Measurements from ENCODE around the gene MED12L. TPM values are rescaled to one million over a fixed set of nuclear protein-coding genes. Genes with fewer than 3 reads are reported as not detected.

The MED12L gene
- total and polyA plus RNA-seq, 10 of the 15 experiments (the other 5 are each of a cell fraction or from before 2014, with no cell fraction given), result 0.01 to 0.06 (median 0.03) TPM; not detected in 2

- no peak for DNase-seq (ENCODE audit: low read depth, low spot score)
- no peaks in the 10 kb centered on the region; a peak in 1 of 4 replicates for H3K27me3 ChIP-seq (replicated peaks in 1 of 2; ENCODE audit: control insufficient read depth in 2 of 2, insufficient read depth in 2 of 2, low read length in 1 of 2)
- no peak for ATAC-seq
- no peak overlapping the region for H3K9ac ChIP-seq (ENCODE audit: control insufficient read depth, insufficient read depth, low read length)
- no TSS peak for BruUV-seq (replicated peaks)
- in situ Hi-C loops (cut with MboI), result no loop called here
- TF ChIP-seq RAD51 (IDR thresholded peaks at IDR 0.05) (no peak), KDM1A (IDR thresholded peaks at IDR 0.05; ENCODE audit: borderline replicate concordance) (no peak), FOXK2 (IDR thresholded peaks at IDR 0.05) (no peak), SIX5 (IDR thresholded peaks at IDR 0.05; ENCODE audit: low read depth, low read length, severe bottlenecking) (no peak), ZNF622 (IDR thresholded peaks at IDR 0.05) (no peak), HDGF (IDR thresholded peaks at IDR 0.05) (no peak), POLR2AphosphoS2 (IDR thresholded peaks at IDR 0.05; ENCODE audit: low read depth, low read length) (no peak), SRF (IDR thresholded peaks at IDR 0.05; ENCODE audit: low read depth in 2 of 2, low read length in 2 of 2) (no peak), RAD21 (IDR thresholded peaks at IDR 0.05; ENCODE audit: insufficient read depth, low read depth, low read length) (no peak), MXI1 (IDR thresholded peaks at IDR 0.05; ENCODE audit: low read depth, low read length) (no peak), NFYB (IDR thresholded peaks at IDR 0.05; ENCODE audit: insufficient read depth, low read depth, low read length) (no peak), RFX5 (IDR thresholded peaks at IDR 0.05; ENCODE audit: low read depth, low read length) (no peak), RBBP5 (conservative IDR thresholded peaks at IDR 0.05) (no peak), MEF2A (IDR thresholded peaks at IDR 0.05; ENCODE audit: insufficient read depth, low read depth, low read length) (no peak), ZNF384 (IDR thresholded peaks at IDR 0.05; ENCODE audit: borderline replicate concordance, low read depth, low read length) (no peak), TBL1XR1 (IDR thresholded peaks at IDR 0.05; ENCODE audit: low read depth, low read length) (no peak)
- TF ChIP-seq, protein P1, sequence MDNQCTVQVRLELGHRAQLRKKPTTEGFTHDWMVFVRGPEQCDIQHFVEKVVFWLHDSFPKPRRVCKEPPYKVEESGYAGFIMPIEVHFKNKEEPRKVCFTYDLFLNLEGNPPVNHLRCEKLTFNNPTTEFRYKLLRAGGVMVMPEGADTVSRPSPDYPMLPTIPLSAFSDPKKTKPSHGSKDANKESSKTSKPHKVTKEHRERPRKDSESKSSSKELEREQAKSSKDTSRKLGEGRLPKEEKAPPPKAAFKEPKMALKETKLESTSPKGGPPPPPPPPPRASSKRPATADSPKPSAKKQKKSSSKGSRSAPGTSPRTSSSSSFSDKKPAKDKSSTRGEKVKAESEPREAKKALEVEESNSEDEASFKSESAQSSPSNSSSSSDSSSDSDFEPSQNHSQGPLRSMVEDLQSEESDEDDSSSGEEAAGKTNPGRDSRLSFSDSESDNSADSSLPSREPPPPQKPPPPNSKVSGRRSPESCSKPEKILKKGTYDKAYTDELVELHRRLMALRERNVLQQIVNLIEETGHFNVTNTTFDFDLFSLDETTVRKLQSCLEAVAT (IDR thresholded peaks at IDR 0.05), result no peak
- TF ChIP-seq, protein P2, sequence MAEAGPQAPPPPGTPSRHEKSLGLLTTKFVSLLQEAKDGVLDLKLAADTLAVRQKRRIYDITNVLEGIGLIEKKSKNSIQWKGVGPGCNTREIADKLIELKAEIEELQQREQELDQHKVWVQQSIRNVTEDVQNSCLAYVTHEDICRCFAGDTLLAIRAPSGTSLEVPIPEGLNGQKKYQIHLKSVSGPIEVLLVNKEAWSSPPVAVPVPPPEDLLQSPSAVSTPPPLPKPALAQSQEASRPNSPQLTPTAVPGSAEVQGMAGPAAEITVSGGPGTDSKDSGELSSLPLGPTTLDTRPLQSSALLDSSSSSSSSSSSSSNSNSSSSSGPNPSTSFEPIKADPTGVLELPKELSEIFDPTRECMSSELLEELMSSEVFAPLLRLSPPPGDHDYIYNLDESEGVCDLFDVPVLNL (IDR thresholded peaks at IDR 0.05; ENCODE audit: low read depth, low read length), result no peak
- H2AFZ ChIP-seq (ENCODE audit: control insufficient read depth, low read depth, low read length), result no peak overlapping the region
- H3K27ac ChIP-seq (ENCODE audit: control insufficient read depth, insufficient read depth), result no peak overlapping the region
- ChIA-PET CTCF (interaction anchor here (1.0 to 1.8 kb wide), 6 partner anchors 19 to 92 kb away, joined by 3 to 9 read pairs (median 3); partner anchors contain the start of gene P2RY14), RAD21 (ENCODE audit: unreplicated experiment) (no interaction called here), SMC1A (ENCODE audit: uncharacterized antibody, unreplicated experiment) (interaction anchor here (0.7 to 1.6 kb wide), 6 partner anchors 8 to 935 kb away, joined by 3 to 5 read pairs (median 3); partner anchors contain the start of gene P2RY14), POLR2A (no interaction called here)
- intact Hi-C loops (cut with micrococcal nuclease; ENCODE audit: unreplicated experiment), result no loop called here
- no peaks in the 10 kb centered on the region for H3K4me1 ChIP-seq (ENCODE audit: control insufficient read depth, insufficient read depth, low read length)
- H3K9me3 ChIP-seq (replicated peaks; ENCODE audit: control insufficient read depth, insufficient read depth, low read length), result no peaks in the 10 kb centered on the region
- H3K36me3 ChIP-seq (ENCODE audit: control insufficient read depth in 2 of 2, insufficient read depth in 2 of 2, low read length in 1 of 2), result no peaks in the 10 kb centered on the region
- no peak overlapping the region for H3K4me2 ChIP-seq (ENCODE audit: control insufficient read depth, insufficient read depth)
- WGBS (ENCODE audit: insufficient coverage, insufficient replicate concordance, low lambda C conversion rate, missing lambda C conversion rate), result 55% methylated on average over 3 of the region's 3 CpGs
- H3K4me3 ChIP-seq, result no peak overlapping the region
- no peaks in the 10 kb centered on the region for H3K79me2 ChIP-seq (ENCODE audit: control insufficient read depth, insufficient read depth, low read length)
- FAIRE-seq, result no peak
- no peaks in the 10 kb centered on the region for H4K20me1 ChIP-seq (ENCODE audit: control insufficient read depth, insufficient read depth)
Observed at GRCh38 chr3:151259664-151260063, 174.2 kb downstream of the MED12L start.

All from GM12878 (cell line).